IMR-90 (cell line): ENCODE results near the gene HUNK. TPM values are rescaled to one million over a fixed set of nuclear protein-coding genes. Genes with fewer than 3 reads are reported as not detected.
A peak's percentile ranks its signal among the peaks of the same experiment; 100 is the strongest.

Experiments
- ATAC-seq: fragments of 200-7000 bp; cut with Tn5 transposase; 2 replicates; pipeline ENCODE4 v1.9.1; 2020; ENCODE audit warnings: low read depth, mild to moderate bottlenecking, moderate library complexity
- BruUV-seq: library from RNA; stranded (reverse); fragments of 400-500 nt; replicated peaks from 2 replicates; lab custom pipeline; 2021; lab: Mats Ljungman, UMichigan
- CTCF ChIA-PET: fragments of 300-600 bp; formaldehyde crosslinking; extraction: SDS; loops from one replicate; lab custom pipeline; 2021; ENCODE audit warnings: antibody characterized with exemption; lab: Yijun Ruan, JAX
- POLR2A ChIA-PET: fragments of 300-600 bp; sonication (Branson Sonifier 250); formaldehyde crosslinking; loops from one replicate; lab custom pipeline; 2022; ENCODE audit warnings: antibody characterized with exemption; ENCODE audit not compliant: unreplicated experiment; lab: Charles Lee
- DNase-seq: peaks from one replicate; pipeline ENCODE4 v3.0.0; 2013
- H2AFZ ChIP-seq: replicated peaks from 2 replicates; pipeline ENCODE3; 2013; ENCODE audit warnings: low read length, mild to moderate bottlenecking; ENCODE audit not compliant: poor library complexity
- H2AK5ac ChIP-seq: 2 replicates; pipeline ENCODE4 v1.6.1; 2013; ENCODE audit warnings: low read depth, low read length, inconsistent platforms
- H2AK9ac ChIP-seq: replicated peaks from 2 replicates; pipeline ENCODE3; 2013; ENCODE audit warnings: mild to moderate bottlenecking, low read depth, low read length, moderate library complexity; ENCODE audit not compliant: poor library complexity
- H2BK120ac ChIP-seq: 2 replicates; pipeline ENCODE4 v1.6.1; 2013; ENCODE audit warnings: low read depth, low read length, inconsistent platforms
- H2BK15ac ChIP-seq: 3 replicates; pipeline ENCODE4 v1.6.1; 2013; ENCODE audit warnings: low read depth, low read length, inconsistent platforms
- H2BK20ac ChIP-seq: 2 replicates; pipeline ENCODE4 v1.6.1; 2013; ENCODE audit warnings: low read depth, mild to moderate bottlenecking, inconsistent platforms, low read length, moderate library complexity
- H2BK5ac ChIP-seq: 2 replicates; pipeline ENCODE4 v1.6.1; 2013; ENCODE audit warnings: mild to moderate bottlenecking, low read depth, low read length, inconsistent platforms; ENCODE audit not compliant: poor library complexity, severe bottlenecking
- H3K14ac ChIP-seq: replicated peaks from 2 replicates; pipeline ENCODE4 v1.6.1; 2013; ENCODE audit warnings: low read depth, low read length, inconsistent platforms
- H3K18ac ChIP-seq: 2 replicates; pipeline ENCODE4 v1.6.1; 2013; ENCODE audit warnings: low read depth, low read length, control low read depth
- H3K23ac ChIP-seq: 2 replicates; pipeline ENCODE4 v1.6.1; 2013; ENCODE audit warnings: low read depth, low read length, inconsistent platforms
- H3K27ac ChIP-seq: 2 replicates; pipeline ENCODE4 v1.5.1; 2013; ENCODE audit warnings: mild to moderate bottlenecking, control low read depth, low read length; ENCODE audit not compliant: insufficient read depth
- H3K27me3 ChIP-seq: 2 replicates; pipeline ENCODE4 v1.6.1; 2013; ENCODE audit warnings: low read length; ENCODE audit not compliant: control insufficient read depth, insufficient read depth
- H3K36me3 ChIP-seq: 2 replicates; pipeline ENCODE4 v1.6.1; 2013; ENCODE audit warnings: low read length, mixed read lengths; ENCODE audit not compliant: control insufficient read depth, insufficient read depth
- H3K4ac ChIP-seq: 2 replicates; pipeline ENCODE4 v1.6.1; 2013; ENCODE audit warnings: low read depth, low read length, inconsistent platforms
- H3K4me1 ChIP-seq: 2 replicates; pipeline ENCODE4 v1.6.1; 2013; ENCODE audit warnings: low read length, mixed read lengths; ENCODE audit not compliant: control insufficient read depth, insufficient read depth
- H3K4me2 ChIP-seq: 2 replicates; pipeline ENCODE4 v1.6.1; 2013; ENCODE audit warnings: low read depth, mild to moderate bottlenecking, control low read depth, low read length, moderate library complexity
- H3K4me3 ChIP-seq: 2 replicates; pipeline ENCODE4 v1.5.1; 2013; ENCODE audit warnings: low read depth, mild to moderate bottlenecking, control low read depth, low read length, moderate library complexity; ENCODE audit not compliant: insufficient read depth
- H3K56ac ChIP-seq: 2 replicates; pipeline ENCODE4 v1.6.1; 2013; ENCODE audit warnings: low read length, inconsistent platforms; ENCODE audit not compliant: insufficient read depth; ENCODE audit errors: extremely low read depth
- H3K79me1 ChIP-seq, 2 experiments: 2 replicates each; pipeline ENCODE4 v1.6.1; 2013; ENCODE audit warnings: low read length in 2 of 2, inconsistent platforms in 1 of 2, low read depth in 1 of 2
- H3K9ac ChIP-seq: 2 replicates; pipeline ENCODE4 v1.6.1; 2013; ENCODE audit warnings: low read depth, low read length, control low read depth
- H3K9me1 ChIP-seq: 2 replicates; pipeline ENCODE4 v1.6.1; 2013; ENCODE audit warnings: low read length, inconsistent platforms; ENCODE audit not compliant: insufficient read depth
- H3K9me3 ChIP-seq: 2 replicates; pipeline ENCODE4 v1.6.1; 2013; ENCODE audit warnings: low read length; ENCODE audit not compliant: control insufficient read depth, insufficient read depth
- H4K20me1 ChIP-seq: 2 replicates; pipeline ENCODE4 v1.6.1; 2013; ENCODE audit warnings: low read length, inconsistent platforms; ENCODE audit not compliant: insufficient read depth
- H4K5ac ChIP-seq: 2 replicates; pipeline ENCODE4 v1.6.1; 2013; ENCODE audit warnings: mild to moderate bottlenecking, low read depth, low read length, control low read depth
- H4K8ac ChIP-seq, 2 experiments: 2 replicates each; pipeline ENCODE4 v1.6.1; 2013; ENCODE audit warnings: low read depth in 2 of 2, low read length in 2 of 2, control low read depth in 1 of 2, inconsistent platforms in 1 of 2
- H4K91ac ChIP-seq: 2 replicates; pipeline ENCODE4 v1.6.1; 2013; ENCODE audit warnings: low read depth, low read length, inconsistent platforms; ENCODE audit not compliant: insufficient read depth
- CEBPB ChIP-seq: IDR thresholded peaks from 2 replicates; pipeline ENCODE4 v1.6.1; 2012; ENCODE audit warnings: low read depth, low read length, improper control_type of control experiment
- MAFK ChIP-seq: IDR thresholded peaks from 2 replicates; pipeline ENCODE4 v1.6.1; 2012; ENCODE audit warnings: low read depth, low read length, improper control_type of control experiment
- NFE2L2 ChIP-seq: fragments of 150-350 bp; IDR thresholded peaks from 2 replicates; pipeline ENCODE4 v1.6.1; 2016; ENCODE audit warnings: low read depth, mild to moderate bottlenecking, low read length
- RCOR1 ChIP-seq: IDR thresholded peaks from 2 replicates; pipeline ENCODE4 v1.6.1; 2012; ENCODE audit warnings: mild to moderate bottlenecking, low read length, improper control_type of control experiment; ENCODE audit not compliant: insufficient replicate concordance
- WGBS, 2 experiments: methylation state at CpG; one replicate each; pipeline versions ENCODE4 v1.1.5 to v1.1.7; 2013; ENCODE audit warnings: missing lambda C conversion rate in 2 of 2; ENCODE audit not compliant: insufficient read length in 1 of 2; ENCODE audit errors: extremely low coverage in 2 of 2; 5-methylcytosine and 5-hydroxymethylcytosine counted together
- dilution Hi-C: fragments of 300-500 bp; cut with HindIII; formaldehyde crosslinking; loops from one replicate; pipeline ENCODE4 v1.14.3; 2018; ENCODE audit warnings: low sequenced_read_pairs; ENCODE audit not compliant: unreplicated experiment
- in situ Hi-C: fragments of 300-500 bp; cut with MboI; formaldehyde crosslinking; loops from 3 replicates; pipeline ENCODE4 v1.14.3; 2019; ENCODE audit warnings: low sequenced_read_pairs, inconsistent platforms, mixed read lengths
- intact Hi-C: fragments of 100-400 bp; cut with micrococcal nuclease; formaldehyde crosslinking; loops from 2 replicates; pipeline ENCODE4 v1.10.0; 2022
- polyA plus RNA-seq, 3 experiments: library from polyadenylated mRNA; depleted of rRNA; stranded (reverse); fragments of >200 nt; gene quantifications; 2 replicates each; pipeline ENCODE4 v1.2.3, GENCODE V29; 2012; ENCODE audit warnings: low replicate concordance in 1 of 3
- total RNA-seq: library from RNA; depleted of rRNA; stranded (reverse); fragments of >200 nt; gene quantifications from 2 replicates; pipeline ENCODE4 v1.2.3, GENCODE V29; 2012

HUNK gene
- total and polyA plus RNA-seq, 2 of the 4 experiments (the other 2 are of a cell fraction), result 1.0 to 2.0 TPM

DNA sequence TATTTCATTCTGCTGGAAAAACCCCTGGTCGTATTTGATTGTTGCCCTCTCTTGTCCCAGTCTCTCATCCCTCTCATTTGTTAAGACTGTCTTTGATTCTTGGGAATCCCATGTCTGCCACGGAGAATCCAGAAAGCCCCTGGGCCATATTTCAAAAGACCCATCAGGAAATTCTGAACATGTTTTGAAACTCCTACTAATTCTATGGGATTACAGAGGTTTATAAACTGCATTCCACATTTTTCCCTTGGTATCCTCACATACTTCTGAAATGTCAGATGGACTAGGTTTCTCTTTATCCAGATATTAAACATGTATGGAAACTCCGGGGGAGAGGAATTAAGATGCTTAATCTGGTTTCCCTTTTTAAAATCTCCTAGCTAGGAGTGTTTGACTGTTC, 80.0 kb downstream of the HUNK start:
- DNase-seq, result no peak
- H3K79me1 ChIP-seq, result no peaks in the 10 kb centered on the region
- H4K8ac ChIP-seq, result no peak overlapping the region
- no peak overlapping the region for H3K14ac ChIP-seq
- H2AFZ ChIP-seq, result no peak overlapping the region
- in situ Hi-C loops (no loop called here), intact Hi-C loops (no loop called here), dilution Hi-C loops (no loop called here)
- H2BK5ac ChIP-seq, result no peak overlapping the region
- H3K56ac ChIP-seq, result no peak overlapping the region
- no peak overlapping the region for H3K4me3 ChIP-seq
- H3K9me1 ChIP-seq, result no peaks in the 10 kb centered on the region; the same call in 1 of the 2 replicates
- no peak overlapping the region for H2AK9ac ChIP-seq
- no peak overlapping the region for H3K18ac ChIP-seq
- no peak overlapping the region for H4K5ac ChIP-seq
- H2BK120ac ChIP-seq, result no peak overlapping the region
- no peak overlapping the region for H4K91ac ChIP-seq
- H2BK15ac ChIP-seq, result no peak overlapping the region
- peak; percentile 68 for ATAC-seq
- H3K23ac ChIP-seq, result no peak overlapping the region
- peaks cover 2% of the 10 kb centered on the region; the same call in 1 of the 2 replicates for H3K4me1 ChIP-seq
- H3K9me3 ChIP-seq, result no peaks in the 10 kb centered on the region
- no peaks in the 10 kb centered on the region for H4K20me1 ChIP-seq
- H3K4me2 ChIP-seq, result no peak overlapping the region
- no peak overlapping the region for H2AK5ac ChIP-seq
- H3K4ac ChIP-seq, result no peak overlapping the region
- no TSS peak for BruUV-seq
- no peak for TF ChIP-seq NFE2L2
- no peak for TF ChIP-seq RCOR1
- TF ChIP-seq MAFK, result no peak
- TF ChIP-seq CEBPB, result no peak
- ChIA-PET CTCF (interaction anchor here (0.6 kb wide), 1 partner anchor 355 kb away, joined by 4 read pairs; no protein-coding TSS in a partner anchor), POLR2A (interaction anchor here (0.6 kb wide), 2 partner anchors 12 to 66 kb away, joined by 3 to 10 read pairs; no protein-coding TSS in a partner anchor)
- no peaks in the 10 kb centered on the region for H3K27me3 ChIP-seq
- peak overlapping the region; percentile 30; the same call in 1 of the 2 replicates for H3K27ac ChIP-seq
- peaks cover 4% of the 10 kb centered on the region; the same call in 1 of the 2 replicates for H3K36me3 ChIP-seq
- no peak overlapping the region for H2BK20ac ChIP-seq
- WGBS, 2 experiments, result no CpG with 5 or more reads among the region's 3 CpGs
- H3K9ac ChIP-seq, result no peak overlapping the region
